SH-SY5Y (cell line): ENCODE data around the gene FGGY.

Experiments
- GATA2 ChIP-seq: IDR thresholded peaks from 2 replicates; pipeline ENCODE4 v1.6.1; 2011; ENCODE audit warnings: mild to moderate bottlenecking, low read depth, low read length
- GATA3 ChIP-seq: IDR thresholded peaks from 2 replicates; pipeline ENCODE4 v1.6.1; 2011; ENCODE audit warnings: low read depth, mild to moderate bottlenecking, low read length, moderate library complexity

Gene FGGY

GRCh38 chr1:59296358-59297256 is at the start of gene FGGY:
TSS of gene FGGY (plus strand) at chr1:59297094. CDS start at chr1:59321550, 24,456 bp downstream.
- TF ChIP-seq GATA2 (no peak), GATA3 (no peak)

- TF ChIP-seq GATA3 (no peak), GATA2 (no peak)
These were observed 48.1 kb upstream of the FGGY start for GRCh38 chr1:59248758-59249157.

GRCh38 chr1:59249396-59250137 is 47.3 kb upstream of the FGGY start:
- TF ChIP-seq GATA3 = no peak
- no peak for TF ChIP-seq GATA2

- no peak for TF ChIP-seq GATA3
- TF ChIP-seq GATA2 = no peak
These were observed 38.4 kb upstream of the FGGY start for GRCh38 chr1:59258412-59259032.

GRCh38 chr1:59261537-59261936 is 35.4 kb upstream of the FGGY start:
- TF ChIP-seq GATA2 (no peak), GATA3 (no peak)

- TF ChIP-seq GATA2 (no peak), GATA3 (no peak)
These were observed 34.3 kb upstream of the FGGY start for GRCh38 chr1:59262631-59263030.

- TF ChIP-seq GATA3 (no peak), GATA2 (no peak)
These were observed 33.8 kb upstream of the FGGY start for GRCh38 chr1:59263111-59263510.

- no peak for TF ChIP-seq GATA3
- TF ChIP-seq GATA2 = no peak
These were observed 31.3 kb upstream of the FGGY start for GRCh38 chr1:59265622-59266021.

GRCh38 chr1:59266180-59266926 is 30.5 kb upstream of the FGGY start:
- TF ChIP-seq GATA2 = no peak
- no peak for TF ChIP-seq GATA3

- TF ChIP-seq GATA2 = no peak
- no peak for TF ChIP-seq GATA3
These were observed 30.0 kb upstream of the FGGY start for GRCh38 chr1:59266927-59267293.

- no peak for TF ChIP-seq GATA3
- TF ChIP-seq GATA2 = no peak
These were observed 28.5 kb upstream of the FGGY start for GRCh38 chr1:59268406-59268805.

GRCh38 chr1:59271561-59272260 is 25.2 kb upstream of the FGGY start:
- TF ChIP-seq GATA3 (no peak), GATA2 (no peak)

GRCh38 chr1:59272507-59272906 is 24.4 kb upstream of the FGGY start:
- TF ChIP-seq GATA2 (no peak), GATA3 (no peak)
